Effector memory CD8-positive, alpha-beta T cell (primary cell): ENCODE results near the gene OR2T11.
"Not testable (repeated sequence)": the region's sequence is repeated elsewhere in the genome, so short reads cannot be mapped to it uniquely, and the experiment has no call there.

ENCODE experiments used
- ATAC-seq: fragments of 150-1000 bp; cut with Tn5 transposase; replicated peaks from 2 replicates; pipeline ENCODE4 v1.10.0; 2021; ENCODE audit warnings: mild to moderate bottlenecking, moderate library complexity
- DNase-seq, 3 experiments: peaks; one replicate each; pipeline ENCODE4 v3.0.0; 2021
- H3K27ac Mint-ChIP-seq, 2 donors: one replicate each; pipeline ENCODE4 v1.8.0; 2022; ENCODE audit warnings: mild to moderate bottlenecking in 2 of 2, mixed read lengths in 2 of 2, moderate library complexity in 2 of 2
- H3K27me3 Mint-ChIP-seq, 2 donors: one replicate each; pipeline ENCODE4 v1.8.0; 2022; ENCODE audit warnings: mixed read lengths in 2 of 2
- H3K36me3 Mint-ChIP-seq: one replicate; pipeline ENCODE4 v1.8.0; 2022; ENCODE audit warnings: mild to moderate bottlenecking, moderate library complexity, mixed read lengths; ENCODE audit not compliant: insufficient read depth
- H3K4me1 Mint-ChIP-seq, 2 donors: one replicate each; pipeline ENCODE4 v1.8.0; 2022; ENCODE audit warnings: low read depth in 2 of 2, mixed read lengths in 2 of 2
- H3K4me3 Mint-ChIP-seq, 2 donors: one replicate each; pipeline ENCODE4 v1.8.0; 2022; ENCODE audit warnings: mild to moderate bottlenecking in 2 of 2, mixed read lengths in 2 of 2, moderate library complexity in 2 of 2
- H3K9me3 Mint-ChIP-seq, 2 donors: one replicate each; pipeline ENCODE4 v1.8.0; 2022; ENCODE audit warnings: mixed read lengths in 2 of 2
- total RNA-seq, 9 experiments: gene quantifications; one replicate each; lab custom pipeline; 2026; lab: John Stamatoyannopoulos, UW

The OR2T11 gene
- 0 to 0.06 (median 0) reads per million in 9 experiments for total RNA-seq

GRCh38 chr1:248634991-248635390 lies at the start of gene OR2T11:
OR2T11 (minus strand) TSS chr1:248635091; CDS start chr1:248627128, 7,963 bp downstream.
- not testable (repeated sequence) for H3K4me3 Mint-ChIP-seq, H3K9me3 Mint-ChIP-seq, H3K36me3 Mint-ChIP-seq, ATAC-seq, H3K27me3 Mint-ChIP-seq, DNase-seq, H3K27ac Mint-ChIP-seq, H3K4me1 Mint-ChIP-seq

GRCh38 chr1:248681651-248682050 lies 46.8 kb upstream of the OR2T11 start:
- no peaks in the 10 kb centered on the region for H3K36me3 Mint-ChIP-seq
- H3K27ac Mint-ChIP-seq: no peak overlapping the region
- no peaks in the 10 kb centered on the region for H3K4me1 Mint-ChIP-seq
- no peaks in the 10 kb centered on the region for H3K9me3 Mint-ChIP-seq
- DNase-seq (no peak), ATAC-seq (no peak)
- H3K4me3 Mint-ChIP-seq: no peak overlapping the region
- peaks cover 33 to 35% of the 10 kb centered on the region in 2 donors for H3K27me3 Mint-ChIP-seq

- Mint-ChIP-seq H3K36me3 (no peaks in the 10 kb centered on the region), H3K4me1 (no peaks in the 10 kb centered on the region), H3K4me3 (no peak overlapping the region), H3K27ac (no peak overlapping the region), H3K9me3 (no peaks in the 10 kb centered on the region), H3K27me3 (no peaks in the 10 kb centered on the region)
- DNase-seq (no peak), ATAC-seq (no peak)
Observed at GRCh38 chr1:248670003-248670402, 35.1 kb upstream of the OR2T11 start.

GRCh38 chr1:248663453-248664328 lies 28.8 kb upstream of the OR2T11 start:
- H3K36me3 Mint-ChIP-seq, DNase-seq, H3K27ac Mint-ChIP-seq, H3K4me1 Mint-ChIP-seq, ATAC-seq, H3K4me3 Mint-ChIP-seq, H3K9me3 Mint-ChIP-seq: not testable (repeated sequence)
- peaks cover 33 to 44% of the 10 kb centered on the region in 2 donors for H3K27me3 Mint-ChIP-seq

GRCh38 chr1:248656797-248657196 lies 21.9 kb upstream of the OR2T11 start:
- not testable (repeated sequence) for ATAC-seq, H3K4me1 Mint-ChIP-seq, DNase-seq, H3K4me3 Mint-ChIP-seq, H3K27ac Mint-ChIP-seq, H3K36me3 Mint-ChIP-seq, H3K9me3 Mint-ChIP-seq
- H3K27me3 Mint-ChIP-seq: peaks cover 17 to 32% of the 10 kb centered on the region in 2 donors

GRCh38 chr1:248655354-248655753 lies 20.5 kb upstream of the OR2T11 start, which contains the start of gene OR2T27:
OR2T27 (minus strand) TSS chr1:248655528; CDS start chr1:248650884, 4,644 bp downstream.
- ATAC-seq: not testable (repeated sequence)

GRCh38 chr1:248648770-248649536 lies 14.1 kb upstream of the OR2T11 start:
- H3K36me3 Mint-ChIP-seq, H3K27ac Mint-ChIP-seq, DNase-seq, ATAC-seq, H3K4me1 Mint-ChIP-seq, H3K9me3 Mint-ChIP-seq, H3K4me3 Mint-ChIP-seq, H3K27me3 Mint-ChIP-seq: not testable (repeated sequence)

More at GRCh38 chr1:248655354-248655753, 20.5 kb upstream of the OR2T11 start, which contains the start of gene OR2T27:
- not testable (repeated sequence) for H3K36me3 Mint-ChIP-seq, H3K9me3 Mint-ChIP-seq, H3K4me1 Mint-ChIP-seq, H3K27ac Mint-ChIP-seq, H3K4me3 Mint-ChIP-seq, DNase-seq
- H3K27me3 Mint-ChIP-seq: peaks cover 10 to 18% of the 10 kb centered on the region in 2 donors

GRCh38 chr1:248645178-248645577 lies 10.3 kb upstream of the OR2T11 start, which contains the start of gene OR2T35:
OR2T35 (minus strand) TSS chr1:248645278; CDS start chr1:248639258, 6,020 bp downstream.
- not testable (repeated sequence) for H3K27me3 Mint-ChIP-seq, H3K36me3 Mint-ChIP-seq, H3K27ac Mint-ChIP-seq, DNase-seq, H3K9me3 Mint-ChIP-seq, H3K4me3 Mint-ChIP-seq, ATAC-seq, H3K4me1 Mint-ChIP-seq

- DNase-seq, H3K36me3 Mint-ChIP-seq, H3K4me1 Mint-ChIP-seq, H3K27ac Mint-ChIP-seq, H3K27me3 Mint-ChIP-seq, H3K4me3 Mint-ChIP-seq, H3K9me3 Mint-ChIP-seq, ATAC-seq: not testable (repeated sequence)
Observed at GRCh38 chr1:248642971-248643651, 8.2 kb upstream of the OR2T11 start.

- not testable (repeated sequence) for H3K27me3 Mint-ChIP-seq, DNase-seq, H3K27ac Mint-ChIP-seq, ATAC-seq, H3K4me1 Mint-ChIP-seq, H3K36me3 Mint-ChIP-seq, H3K9me3 Mint-ChIP-seq, H3K4me3 Mint-ChIP-seq
Observed at GRCh38 chr1:248641583-248641982, 6.7 kb upstream of the OR2T11 start.

- not testable (repeated sequence) for H3K4me3 Mint-ChIP-seq, H3K27me3 Mint-ChIP-seq, DNase-seq, H3K4me1 Mint-ChIP-seq, H3K27ac Mint-ChIP-seq, H3K9me3 Mint-ChIP-seq, H3K36me3 Mint-ChIP-seq, ATAC-seq
Observed at GRCh38 chr1:248640906-248641305, 6.0 kb upstream of the OR2T11 start.

- not testable (repeated sequence) for H3K4me3 Mint-ChIP-seq, H3K4me1 Mint-ChIP-seq, H3K27ac Mint-ChIP-seq, H3K36me3 Mint-ChIP-seq, ATAC-seq, DNase-seq, H3K27me3 Mint-ChIP-seq, H3K9me3 Mint-ChIP-seq
Observed at GRCh38 chr1:248639652-248640051, 4.8 kb upstream of the OR2T11 start.

- H3K4me3 Mint-ChIP-seq: not testable (repeated sequence)
Observed at GRCh38 chr1:248636612-248637011, 1.7 kb upstream of the OR2T11 start.

More at GRCh38 chr1:248636612-248637011, 1.7 kb upstream of the OR2T11 start:
- not testable (repeated sequence) for H3K27ac Mint-ChIP-seq, H3K4me1 Mint-ChIP-seq, H3K9me3 Mint-ChIP-seq, DNase-seq, ATAC-seq, H3K27me3 Mint-ChIP-seq, H3K36me3 Mint-ChIP-seq
